Mammary epithelial cell (primary cell): ENCODE results near the gene TWF2.

Experiments
- CTCF ChIP-seq, 2 donors: IDR thresholded peaks in 1 of 2; conservative IDR thresholded peaks in 1 of 2; 2 replicates each; pipeline ENCODE4 v1.5.1; 2011 to 2012; ENCODE audit warnings: inconsistent platforms in 2 of 2, low read length in 2 of 2, mild to moderate bottlenecking in 2 of 2, control low read depth in 1 of 2, low read depth in 1 of 2; ENCODE audit not compliant: insufficient read depth in 1 of 2; ENCODE audit errors: extremely low read depth in 1 of 2
- EZH2 ChIP-seq: IDR thresholded peaks from 2 replicates; pipeline ENCODE4 v1.6.1; 2012; ENCODE audit warnings: low read length, inconsistent platforms, borderline replicate concordance

- TF ChIP-seq CTCF (conservative IDR thresholded peaks at IDR 0.05 in 1 of 2, IDR thresholded peaks at IDR 0.05 in 1 of 2; ENCODE audit: extremely low read depth in 1 of 2, insufficient read depth in 1 of 2, low read depth in 1 of 2, low read length in 2 of 2) (no peak), EZH2 (no peak)
Measured at GRCh38 chr3:52237006-52237656, 1.8 kb downstream of the TWF2 start.
